HepG2 (cell line): ENCODE results near the gene COX14. TPM values are rescaled to one million over a fixed set of nuclear protein-coding genes. Genes with fewer than 3 reads are reported as not detected.

Experiments used
- ATF7-NPFF ChIP-seq: sonication (generic); formaldehyde crosslinking; IDR thresholded peaks from 2 replicates; pipeline ENCODE4 v1.8.1; 2023; ENCODE audit warnings: mild to moderate bottlenecking, low read depth, missing genetic modification reagents, moderate library complexity
- ATRX ChIP-seq: sonication (generic); formaldehyde crosslinking; IDR thresholded peaks from 2 replicates; pipeline ENCODE4 v1.4.0; 2020; ENCODE audit warnings: missing genetic modification reagents, borderline replicate concordance
- CBX5 ChIP-seq: sonication (generic); formaldehyde crosslinking; IDR thresholded peaks from 2 replicates; pipeline ENCODE4 v1.4.0; 2020; ENCODE audit warnings: missing genetic modification reagents, borderline replicate concordance
- CHCHD3 ChIP-seq: sonication (generic); formaldehyde crosslinking; IDR thresholded peaks from 2 replicates; pipeline ENCODE4 v1.8.0; 2022; ENCODE audit warnings: mild to moderate bottlenecking, missing genetic modification reagents, moderate library complexity
- FOXA3 ChIP-seq: IDR thresholded peaks from 2 replicates; pipeline ENCODE4 v1.6.1; 2016; ENCODE audit warnings: missing genetic modification reagents, missing compliant biosample characterization
- GZF1 ChIP-seq: sonication (generic); formaldehyde crosslinking; IDR thresholded peaks from 2 replicates; pipeline ENCODE4 v1.5.1; 2020; ENCODE audit warnings: mild to moderate bottlenecking, missing genetic modification reagents
- KLF12 ChIP-seq: sonication (generic); formaldehyde crosslinking; IDR thresholded peaks from 2 replicates; pipeline ENCODE4 v1.4.0; 2020; ENCODE audit warnings: missing genetic modification reagents, borderline replicate concordance
- MAFF ChIP-seq: IDR thresholded peaks from 2 replicates; pipeline ENCODE4 v1.6.1; 2011; ENCODE audit warnings: low read depth, low read length, improper control_type of control experiment
- NAIF1 ChIP-seq: sonication (generic); formaldehyde crosslinking; IDR thresholded peaks from 2 replicates; pipeline ENCODE4 v1.5.0; 2020; ENCODE audit warnings: mild to moderate bottlenecking, missing genetic modification reagents, borderline replicate concordance
- NFKB2 ChIP-seq: sonication (generic); formaldehyde crosslinking; IDR thresholded peaks from 2 replicates; pipeline ENCODE4 v1.4.0; 2020; ENCODE audit warnings: missing genetic modification reagents, borderline replicate concordance
- RBAK ChIP-seq: sonication (generic); formaldehyde crosslinking; IDR thresholded peaks from 2 replicates; pipeline ENCODE4 v1.5.1; 2020; ENCODE audit warnings: mild to moderate bottlenecking, missing genetic modification reagents
- SRSF1 ChIP-seq: fragments of 200-400 bp; formaldehyde crosslinking; optimal IDR thresholded peaks from 2 replicates; pipeline ENCODE3; 2017; ENCODE audit warnings: mild to moderate bottlenecking, low read depth, low read length, moderate library complexity
- SRSF9 ChIP-seq: fragments of 200-400 bp; formaldehyde crosslinking; IDR thresholded peaks from 2 replicates; pipeline ENCODE4 v1.6.1; 2018; ENCODE audit warnings: borderline replicate concordance, mild to moderate bottlenecking, low read depth, low read length; ENCODE audit not compliant: insufficient read depth, poor library complexity, severe bottlenecking
- TBX2 ChIP-seq: sonication (generic); formaldehyde crosslinking; IDR thresholded peaks from 2 replicates; pipeline ENCODE4 v1.5.0; 2020; ENCODE audit warnings: missing genetic modification reagents, mild to moderate bottlenecking, borderline replicate concordance
- TFE3 ChIP-seq: IDR thresholded peaks from 2 replicates; pipeline ENCODE4 v1.6.1; 2016
- ZNF3 ChIP-seq: IDR thresholded peaks from 2 replicates; pipeline ENCODE4 v1.7.0; 2017; ENCODE audit warnings: inconsistent platforms
- ZNF329 ChIP-seq: sonication (generic); formaldehyde crosslinking; IDR thresholded peaks from 2 replicates; pipeline ENCODE4 v1.9.0; 2021; ENCODE audit warnings: low read depth, mild to moderate bottlenecking, missing genetic modification reagents
- ZNF367 ChIP-seq: sonication (generic); formaldehyde crosslinking; IDR thresholded peaks from 2 replicates; pipeline ENCODE4 v1.4.0; 2020; ENCODE audit warnings: missing genetic modification reagents, borderline replicate concordance
- ZNF383 ChIP-seq: sonication (generic); formaldehyde crosslinking; IDR thresholded peaks from 2 replicates; pipeline ENCODE4 v1.4.0; 2020; ENCODE audit warnings: missing genetic modification reagents, mild to moderate bottlenecking, borderline replicate concordance
- ZNF484 ChIP-seq: sonication (generic); formaldehyde crosslinking; IDR thresholded peaks from 2 replicates; pipeline ENCODE4 v1.5.1; 2020; ENCODE audit warnings: mild to moderate bottlenecking, low read depth, missing genetic modification reagents, borderline replicate concordance
- ZNF569 ChIP-seq: sonication (generic); formaldehyde crosslinking; IDR thresholded peaks from 2 replicates; pipeline ENCODE4 v1.5.0; 2020; ENCODE audit warnings: mild to moderate bottlenecking, missing genetic modification reagents, moderate library complexity, borderline replicate concordance
- ZNF607 ChIP-seq: sonication (generic); formaldehyde crosslinking; IDR thresholded peaks from 2 replicates; pipeline ENCODE4 v1.5.1; 2020; ENCODE audit warnings: missing genetic modification reagents, mild to moderate bottlenecking, borderline replicate concordance
- ZNF7 ChIP-seq: IDR thresholded peaks from 2 replicates; pipeline ENCODE4 v1.6.1; 2016; ENCODE audit warnings: missing biosample characterization, missing genetic modification reagents
- ZNF850 ChIP-seq: sonication (generic); formaldehyde crosslinking; conservative IDR thresholded peaks from 2 replicates; pipeline ENCODE4 v1.9.0; 2021; ENCODE audit warnings: mild to moderate bottlenecking, missing genetic modification reagents
- polyA plus RNA-seq, 8 experiments: library from polyadenylated mRNA; depleted of rRNA in 3 of 8; stranded (reverse) in 7 of 8; unstranded in 1 of 8; fragments of >200 nt; fragmentation: Illumina TruSeq in 4 of 8; extraction: Trizol in 4 of 8; gene quantifications; 2 replicates each; pipeline versions ENCODE4 v1.2.1 to v1.2.3, GENCODE V29; 2011 to 2016; ENCODE audit warnings: low read depth in 4 of 8, missing spikeins in 1 of 8, mixed read lengths in 1 of 8; ENCODE audit not compliant: insufficient read depth in 1 of 8
- total RNA-seq, 5 experiments: library from RNA; depleted of rRNA; stranded (reverse); fragments of >200 nt; fragmentation: Illumina TruSeq; extraction: Trizol; gene quantifications; 2 replicates each; pipeline ENCODE4 v1.2.3, GENCODE V29; 2016; ENCODE audit warnings: low read depth in 1 of 5
- TF ChIP-seq, protein P1 (sequence below): sonication (generic); formaldehyde crosslinking; IDR thresholded peaks from 2 replicates; pipeline ENCODE4 v1.4.0; 2020; ENCODE audit warnings: mild to moderate bottlenecking, missing genetic modification reagents

COX14 gene
- total and polyA plus RNA-seq, 2 of the 13 experiments (the other 11 are each of a cell fraction or from before 2014, with no cell fraction given) = 53.0 to 71.6 TPM

GRCh38 chr12:50111693-50112455 lies at the start of gene COX14 (continued):
- TF ChIP-seq ATF7-NPFF (CRISPR knock-in tag) (peak; percentile 70), RBAK (no peak), MAFF (no peak), CBX5 (CRISPR knock-in tag) (0 out of 2 replicates have a peak, but pooled peaks have one; percentile 40), NAIF1 (CRISPR knock-in tag) (peak; percentile 93), SRSF9 (no peak), SRSF1 (no peak), ZNF607 (CRISPR knock-in tag) (no peak), TFE3 (CRISPR knock-in tag) (no peak), TBX2 (CRISPR knock-in tag) (peak; percentile 85), ZNF329 (CRISPR knock-in tag) (no peak), ATRX (no peak), GZF1 (CRISPR knock-in tag) (no peak), KLF12 (no peak), CHCHD3 (CRISPR knock-in tag) (peak; percentile 82; the same call in 1 of the 2 replicates), ZNF367 (CRISPR knock-in tag) (peak; percentile 85; the same call in 1 of the 2 replicates), ZNF7 (no peak), NFKB2 (peak; percentile 91; the same call in 1 of the 2 replicates), ZNF850 (CRISPR knock-in tag) (no peak), ZNF484 (CRISPR knock-in tag) (no peak), ZNF569 (no peak), ZNF383 (CRISPR knock-in tag) (no peak), ZNF3 (no peak), FOXA3 (CRISPR knock-in tag) (peak; percentile 14; the same call in 1 of the 2 replicates)
- TF ChIP-seq, protein P1, sequence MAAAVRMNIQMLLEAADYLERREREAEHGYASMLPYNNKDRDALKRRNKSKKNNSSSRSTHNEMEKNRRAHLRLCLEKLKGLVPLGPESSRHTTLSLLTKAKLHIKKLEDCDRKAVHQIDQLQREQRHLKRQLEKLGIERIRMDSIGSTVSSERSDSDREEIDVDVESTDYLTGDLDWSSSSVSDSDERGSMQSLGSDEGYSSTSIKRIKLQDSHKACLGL = peak; percentile 81; the same call in 1 of the 2 replicates
